HepG2 (cell line): ENCODE measurements around the gene ARHGAP45. TPM values are rescaled to one million over a fixed set of nuclear protein-coding genes. Genes with fewer than 3 reads are reported as not detected.

ENCODE experiments used
- AGO2 ChIP-seq: fragments of 200-400 bp; formaldehyde crosslinking; optimal IDR thresholded peaks from 2 replicates; pipeline ENCODE3; 2017; ENCODE audit warnings: mild to moderate bottlenecking, low read depth, low read length, moderate library complexity
- MAZ ChIP-seq, 2 experiments: sonication (generic) in 1 of 2; formaldehyde crosslinking in 1 of 2; IDR thresholded peaks; 2 replicates each; pipeline versions ENCODE4 v1.5.0 to v1.6.1; 2012 to 2020; ENCODE audit warnings: low read depth in 2 of 2, mild to moderate bottlenecking in 2 of 2, borderline replicate concordance in 1 of 2, improper control_type of control experiment in 1 of 2, low read length in 1 of 2, missing genetic modification reagents in 1 of 2, moderate library complexity in 1 of 2
- PHF8 ChIP-seq: sonication (generic); formaldehyde crosslinking; IDR thresholded peaks from 2 replicates; pipeline ENCODE4 v1.5.0; 2020; ENCODE audit warnings: missing genetic modification reagents
- SSRP1 ChIP-seq: IDR thresholded peaks from 2 replicates; pipeline ENCODE4 v1.6.1; 2016; ENCODE audit warnings: control low read depth
- STAG1 ChIP-seq: sonication (generic); formaldehyde crosslinking; IDR thresholded peaks from 2 replicates; pipeline ENCODE4 v1.4.0; 2020; ENCODE audit warnings: missing genetic modification reagents
- TCF12 ChIP-seq, 2 experiments: fragments of 450-650 bp in 1 of 2; sonication (generic) in 1 of 2; formaldehyde crosslinking in 1 of 2; IDR thresholded peaks; 2 replicates each; pipeline versions ENCODE4 v1.6.1 to v1.8.0; 2017 to 2022; ENCODE audit warnings: antibody characterized with exemption in 1 of 2, mild to moderate bottlenecking in 1 of 2, missing genetic modification reagents in 1 of 2, moderate library complexity in 1 of 2
- TEF ChIP-seq: sonication (generic); formaldehyde crosslinking; IDR thresholded peaks from 2 replicates; pipeline ENCODE4 v1.5.0; 2020; ENCODE audit warnings: missing genetic modification reagents
- THAP11 ChIP-seq: IDR thresholded peaks from 2 replicates; pipeline ENCODE4 v1.6.1; 2016; ENCODE audit warnings: missing biosample characterization, missing genetic modification reagents
- ZBTB40 ChIP-seq, 2 experiments: fragments of 450-650 bp in 1 of 2; sonication (generic) in 1 of 2; formaldehyde crosslinking in 1 of 2; IDR thresholded peaks; 2 replicates each; pipeline versions ENCODE4 v1.6.1 to v1.8.0; 2016 to 2022; ENCODE audit warnings: antibody characterized with exemption in 1 of 2, mild to moderate bottlenecking in 1 of 2, missing genetic modification reagents in 1 of 2
- ZFX ChIP-seq: sonication (generic); formaldehyde crosslinking; IDR thresholded peaks from 2 replicates; pipeline ENCODE4 v1.4.0; 2020; ENCODE audit warnings: mild to moderate bottlenecking, low read depth, missing genetic modification reagents, moderate library complexity
- ZFYVE20 ChIP-seq: sonication (generic); formaldehyde crosslinking; IDR thresholded peaks from 2 replicates; pipeline ENCODE4 v1.8.0; 2023; ENCODE audit warnings: low read depth, mild to moderate bottlenecking, moderate library complexity, missing genetic modification reagents, borderline replicate concordance
- ZNF414 ChIP-seq: sonication (generic); formaldehyde crosslinking; IDR thresholded peaks from 2 replicates; pipeline ENCODE4 v1.5.0; 2020; ENCODE audit warnings: missing genetic modification reagents
- ZNF446 ChIP-seq: sonication (generic); formaldehyde crosslinking; IDR thresholded peaks from 2 replicates; pipeline ENCODE4 v1.5.0; 2020; ENCODE audit warnings: mild to moderate bottlenecking, missing genetic modification reagents
- ZNF576 ChIP-seq: sonication (generic); formaldehyde crosslinking; IDR thresholded peaks from 2 replicates; pipeline ENCODE4 v1.4.0; 2020; ENCODE audit warnings: mild to moderate bottlenecking, missing genetic modification reagents
- polyA plus RNA-seq, 8 experiments: library from polyadenylated mRNA; depleted of rRNA in 3 of 8; stranded (reverse) in 7 of 8; unstranded in 1 of 8; fragments of >200 nt; fragmentation: Illumina TruSeq in 4 of 8; extraction: Trizol in 4 of 8; gene quantifications; 2 replicates each; pipeline versions ENCODE4 v1.2.1 to v1.2.3, GENCODE V29; 2011 to 2016; ENCODE audit warnings: low read depth in 4 of 8, missing spikeins in 1 of 8, mixed read lengths in 1 of 8; ENCODE audit not compliant: insufficient read depth in 1 of 8
- total RNA-seq, 5 experiments: library from RNA; depleted of rRNA; stranded (reverse); fragments of >200 nt; fragmentation: Illumina TruSeq; extraction: Trizol; gene quantifications; 2 replicates each; pipeline ENCODE4 v1.2.3, GENCODE V29; 2016; ENCODE audit warnings: low read depth in 1 of 5

ARHGAP45 gene
- total and polyA plus RNA-seq, 2 of the 13 experiments (the other 11 are each of a cell fraction or from before 2014, with no cell fraction given): 0.84 to 32.0 TPM

- TF ChIP-seq MAZ (IDR thresholded peaks at IDR 0.05; ENCODE audit: borderline replicate concordance, low read depth, low read length) (no peak), MAZ (CRISPR knock-in tag; IDR thresholded peaks at IDR 0.05; ENCODE audit: low read depth) (no peak), ZFX (peak; percentile 32), ZBTB40 (IDR thresholded peaks at IDR 0.05) (no peak), ZBTB40 (CRISPR knock-in tag; IDR thresholded peaks at IDR 0.05) (no peak), THAP11 (CRISPR knock-in tag) (no peak), PHF8 (no peak), ZNF446 (CRISPR knock-in tag) (no peak), TEF (no peak), ZNF576 (no peak), AGO2 (peak; percentile 84), ZNF414 (CRISPR knock-in tag) (no peak), SSRP1 (CRISPR knock-in tag) (0 out of 2 replicates have a peak, but pooled peaks have one; percentile 56), STAG1 (peak; percentile 35; the same call in 1 of the 2 replicates), ZFYVE20 (no peak), TCF12 (IDR thresholded peaks at IDR 0.05) (no peak), TCF12 (CRISPR knock-in tag; IDR thresholded peaks at IDR 0.05) (no peak)
Measured at GRCh38 chr19:1106841-1107660, 40.1 kb downstream of the ARHGAP45 start (continued).
